Thyroid gland (tissue), 4 donors: ENCODE data around the gene SPINT2.

Experiments used
- CTCF ChIP-seq, 6 experiments: fragments of 200-600 bp in 3 of 6; fragments of 450-650 bp in 3 of 6; sonication (generic) in 3 of 6; IDR thresholded peaks; one replicate each; pipeline ENCODE4 v1.5.1; 2016 to 2019; ENCODE audit warnings: antibody characterized with exemption in 6 of 6, mild to moderate bottlenecking in 2 of 6, inconsistent platforms in 1 of 6, moderate library complexity in 1 of 6
- POLR2A ChIP-seq, 2 donors: fragments of 450-650 bp; IDR thresholded peaks; one replicate each; pipeline ENCODE4 v1.6.1; 2017; ENCODE audit warnings: antibody characterized with exemption in 2 of 2, mild to moderate bottlenecking in 2 of 2, moderate library complexity in 1 of 2

GRCh38 chr19:38223119-38223523 is 41.3 kb upstream of the SPINT2 start:
- TF ChIP-seq CTCF (IDR thresholded peaks at IDR 0.05) (no peak), POLR2A (IDR thresholded peaks at IDR 0.05) (no peak)
